ENCODE data around the gene RAB11FIP4.

The RAB11FIP4 gene

GRCh38 chr17:31493656-31494155 lies 102.2 kb downstream of the RAB11FIP4 start:
- TF ChIP-seq SIN3A (IDR thresholded peaks at IDR 0.05; ENCODE audit: borderline replicate concordance, insufficient read depth, low read length) (no peak), FOXP2 (optimal IDR thresholded peaks at IDR 0.05; ENCODE audit: borderline replicate concordance, extremely low read depth, extremely low read length, insufficient read depth) (no peak), TAF1 (IDR thresholded peaks at IDR 0.05; ENCODE audit: borderline replicate concordance, insufficient read depth, low read length) (no peak), POLR2AphosphoS5 (IDR thresholded peaks at IDR 0.05; ENCODE audit: low read depth, low read length) (no peak)
- TF ChIP-seq, protein P1, sequence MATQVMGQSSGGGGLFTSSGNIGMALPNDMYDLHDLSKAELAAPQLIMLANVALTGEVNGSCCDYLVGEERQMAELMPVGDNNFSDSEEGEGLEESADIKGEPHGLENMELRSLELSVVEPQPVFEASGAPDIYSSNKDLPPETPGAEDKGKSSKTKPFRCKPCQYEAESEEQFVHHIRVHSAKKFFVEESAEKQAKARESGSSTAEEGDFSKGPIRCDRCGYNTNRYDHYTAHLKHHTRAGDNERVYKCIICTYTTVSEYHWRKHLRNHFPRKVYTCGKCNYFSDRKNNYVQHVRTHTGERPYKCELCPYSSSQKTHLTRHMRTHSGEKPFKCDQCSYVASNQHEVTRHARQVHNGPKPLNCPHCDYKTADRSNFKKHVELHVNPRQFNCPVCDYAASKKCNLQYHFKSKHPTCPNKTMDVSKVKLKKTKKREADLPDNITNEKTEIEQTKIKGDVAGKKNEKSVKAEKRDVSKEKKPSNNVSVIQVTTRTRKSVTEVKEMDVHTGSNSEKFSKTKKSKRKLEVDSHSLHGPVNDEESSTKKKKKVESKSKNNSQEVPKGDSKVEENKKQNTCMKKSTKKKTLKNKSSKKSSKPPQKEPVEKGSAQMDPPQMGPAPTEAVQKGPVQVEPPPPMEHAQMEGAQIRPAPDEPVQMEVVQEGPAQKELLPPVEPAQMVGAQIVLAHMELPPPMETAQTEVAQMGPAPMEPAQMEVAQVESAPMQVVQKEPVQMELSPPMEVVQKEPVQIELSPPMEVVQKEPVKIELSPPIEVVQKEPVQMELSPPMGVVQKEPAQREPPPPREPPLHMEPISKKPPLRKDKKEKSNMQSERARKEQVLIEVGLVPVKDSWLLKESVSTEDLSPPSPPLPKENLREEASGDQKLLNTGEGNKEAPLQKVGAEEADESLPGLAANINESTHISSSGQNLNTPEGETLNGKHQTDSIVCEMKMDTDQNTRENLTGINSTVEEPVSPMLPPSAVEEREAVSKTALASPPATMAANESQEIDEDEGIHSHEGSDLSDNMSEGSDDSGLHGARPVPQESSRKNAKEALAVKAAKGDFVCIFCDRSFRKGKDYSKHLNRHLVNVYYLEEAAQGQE (IDR thresholded peaks at IDR 0.05; ENCODE audit: insufficient read depth in 1 of 2, low read depth in 2 of 2, low read length in 2 of 2) = no peak

DNA sequence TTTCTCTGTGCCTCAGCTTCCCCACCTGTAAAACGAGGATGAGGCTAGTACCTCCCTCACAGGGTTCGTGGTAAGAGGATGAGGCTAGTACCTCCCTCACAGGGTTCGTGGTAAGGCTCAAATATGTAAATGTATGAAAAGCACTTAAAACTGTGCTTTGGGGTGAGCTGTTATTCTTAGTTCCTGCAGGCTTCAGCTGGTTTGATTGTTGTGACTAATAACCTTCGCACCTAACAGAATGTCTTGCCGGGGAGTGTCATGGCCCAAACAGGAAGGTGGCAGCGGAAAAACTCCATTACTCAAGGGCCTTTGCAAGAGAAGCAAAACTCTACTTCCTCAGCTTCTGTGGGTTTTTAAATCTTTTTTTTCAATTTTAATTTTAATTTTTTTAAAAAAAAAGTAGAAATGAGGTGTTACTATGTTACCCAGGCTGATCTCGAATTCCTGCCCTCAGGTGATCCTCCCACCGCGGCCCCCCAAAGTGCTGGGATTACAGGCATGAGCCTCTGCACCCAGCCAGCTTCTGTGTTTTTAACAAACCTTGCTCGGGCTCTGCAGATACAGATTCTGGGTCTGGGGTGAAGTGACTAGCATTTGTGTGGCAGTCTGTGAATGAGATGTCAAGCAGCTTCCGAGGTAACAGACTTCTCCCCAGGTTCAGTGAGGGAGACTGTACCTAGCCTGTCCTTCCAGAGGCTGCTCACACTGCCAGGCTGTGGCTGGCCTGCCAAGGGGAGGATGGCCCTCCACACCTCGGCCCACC lies 103.0 kb downstream of the RAB11FIP4 start:
- TF ChIP-seq, protein P1 (IDR thresholded peaks at IDR 0.05; ENCODE audit: insufficient read depth in 1 of 2, low read depth in 2 of 2, low read length in 2 of 2) = no peak
- TF ChIP-seq SIN3A (IDR thresholded peaks at IDR 0.05; ENCODE audit: borderline replicate concordance, insufficient read depth, low read length) = no peak
- no peak for TF ChIP-seq TAF1 (IDR thresholded peaks at IDR 0.05; ENCODE audit: borderline replicate concordance, insufficient read depth, low read length)
- no peak for TF ChIP-seq POLR2AphosphoS5 (IDR thresholded peaks at IDR 0.05; ENCODE audit: low read depth, low read length)
- no peak for TF ChIP-seq FOXP2 (optimal IDR thresholded peaks at IDR 0.05; ENCODE audit: borderline replicate concordance, extremely low read depth, extremely low read length, insufficient read depth)

DNA sequence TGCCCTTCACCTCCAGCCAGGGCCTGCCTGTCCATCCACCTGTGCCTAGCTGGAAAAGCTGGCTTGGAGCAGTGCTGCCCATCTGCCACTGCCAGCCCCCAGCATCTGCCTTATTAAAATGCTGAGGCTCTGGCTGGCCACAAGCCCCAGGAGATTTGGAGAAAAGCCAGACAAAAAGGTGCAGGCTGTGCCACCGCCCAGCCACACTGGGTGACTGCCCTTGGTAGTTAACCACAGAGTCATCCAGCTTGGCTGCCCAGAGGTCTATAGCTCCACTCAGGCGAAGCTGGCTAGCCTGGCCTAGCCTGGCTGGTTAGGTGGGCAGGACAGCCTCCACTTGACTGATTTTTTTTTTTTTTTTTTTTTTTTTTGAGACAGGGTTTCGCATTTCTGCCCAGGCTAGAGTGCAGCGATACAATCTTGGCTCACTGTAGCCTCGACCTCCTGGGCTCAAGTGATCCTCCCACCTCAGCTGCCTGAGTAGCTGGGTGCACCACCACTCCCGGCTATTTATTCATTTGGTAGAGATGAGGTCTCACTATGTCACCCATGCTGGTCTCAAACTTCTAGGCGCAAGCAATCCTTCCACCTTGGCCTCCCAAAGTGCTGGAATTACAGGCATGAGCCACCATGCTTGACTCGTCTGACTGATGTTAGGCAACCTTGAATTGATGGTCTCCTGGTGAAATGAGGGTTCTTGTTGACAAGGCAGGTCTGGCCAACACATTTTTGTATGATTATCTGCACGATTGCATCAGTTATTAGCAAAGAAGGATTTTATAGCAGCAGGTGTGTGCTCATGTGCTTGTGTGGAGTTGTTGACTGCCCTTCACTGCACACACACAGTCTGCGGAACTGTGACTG lies 103.8 kb downstream of the RAB11FIP4 start:
- TF ChIP-seq TAF1 (IDR thresholded peaks at IDR 0.05; ENCODE audit: borderline replicate concordance, insufficient read depth, low read length) (no peak), SIN3A (IDR thresholded peaks at IDR 0.05; ENCODE audit: borderline replicate concordance, insufficient read depth, low read length) (no peak), POLR2AphosphoS5 (IDR thresholded peaks at IDR 0.05; ENCODE audit: low read depth, low read length) (no peak), FOXP2 (optimal IDR thresholded peaks at IDR 0.05; ENCODE audit: borderline replicate concordance, extremely low read depth, extremely low read length, insufficient read depth) (no peak)
- TF ChIP-seq, protein P1 (IDR thresholded peaks at IDR 0.05; ENCODE audit: insufficient read depth in 1 of 2, low read depth in 2 of 2, low read length in 2 of 2) = no peak

DNA sequence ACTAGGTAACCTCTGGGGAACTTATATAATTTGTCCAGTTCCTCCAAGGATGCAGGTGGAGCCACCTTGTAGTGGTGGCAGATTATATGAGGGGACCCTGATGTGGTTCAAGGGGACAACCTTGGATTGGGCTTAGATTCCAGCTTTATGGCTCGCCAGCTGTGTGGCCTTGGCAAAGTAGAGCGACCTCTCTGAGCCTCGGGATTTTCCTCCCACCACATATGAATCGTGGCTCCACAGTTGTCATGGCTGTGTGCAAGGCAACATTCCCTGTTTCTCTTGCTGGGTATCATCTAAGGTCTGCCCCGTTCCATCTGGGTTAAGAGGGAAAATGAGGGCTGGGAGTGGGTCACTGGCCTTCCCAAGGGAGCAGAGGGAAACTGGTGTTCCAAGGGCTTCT lies 104.6 kb downstream of the RAB11FIP4 start:
- TF ChIP-seq SIN3A (IDR thresholded peaks at IDR 0.05; ENCODE audit: borderline replicate concordance, insufficient read depth, low read length) (no peak), POLR2AphosphoS5 (IDR thresholded peaks at IDR 0.05; ENCODE audit: low read depth, low read length) (no peak), TAF1 (IDR thresholded peaks at IDR 0.05; ENCODE audit: borderline replicate concordance, insufficient read depth, low read length) (no peak), FOXP2 (optimal IDR thresholded peaks at IDR 0.05; ENCODE audit: borderline replicate concordance, extremely low read depth, extremely low read length, insufficient read depth) (no peak)
- TF ChIP-seq, protein P1 (IDR thresholded peaks at IDR 0.05; ENCODE audit: insufficient read depth in 1 of 2, low read depth in 2 of 2, low read length in 2 of 2) = no peak

Measured in PFSK-1 (cell line).